ENCODE results near the gene SNAPC4. TPM values are rescaled to one million over a fixed set of nuclear protein-coding genes. Genes with fewer than 3 reads are reported as not detected.
"Not testable (repeated sequence)": the region's sequence is repeated elsewhere in the genome, so short reads cannot be mapped to it uniquely, and the experiment has no call there.

The SNAPC4 gene
- total and polyA plus RNA-seq, 9 of the 15 experiments (the other 6 are each of a cell fraction or from before 2014, with no cell fraction given) = 0.21 to 21.8 (median 8.8) TPM

GRCh38 chr9:136407061-136407460 lies 7.1 kb upstream of the SNAPC4 start:
- Histone ChIP-seq H3K79me2 (ENCODE audit: control insufficient read depth, insufficient read depth, low read length) (peaks cover 47% of the 10 kb centered on the region), H3K4me1 (replicated peaks in 1 of 2; ENCODE audit: control insufficient read depth in 2 of 2, insufficient read depth in 2 of 2, low read length in 2 of 2) (peaks cover 16 to 45% of the 10 kb centered on the region in 2 experiments; a peak in 4 of 5 replicates), H3K9ac (ENCODE audit: insufficient read depth in 1 of 2, low read depth in 2 of 2, low read length in 2 of 2) (0 out of 4 replicates have a peak overlapping the region, but pooled peaks of 1 of the 2 experiments have one; percentile 75), H3K36me3 (ENCODE audit: control insufficient read depth, insufficient read depth, low read length) (peaks cover 72% of the 10 kb centered on the region)
- BruUV-seq (replicated peaks) = TSS peak; percentile 5
- H3K9me3 ChIP-seq (replicated peaks; ENCODE audit: control insufficient read depth, insufficient read depth, low read depth, low read length); POLR2A ChIA-PET; ATAC-seq; H3K27me3 ChIP-seq (ENCODE audit: control insufficient read depth in 2 of 2, insufficient read depth in 2 of 2, low read length in 2 of 2); DNase-seq (ENCODE audit: extremely low read depth in 1 of 4, low spot score in 3 of 4); intact Hi-C loops (cut with micrococcal nuclease); in situ Hi-C loops (cut with MboI); H4K20me1 ChIP-seq (replicated peaks; ENCODE audit: control insufficient read depth, insufficient read depth, low read length); H3K27ac ChIP-seq (ENCODE audit: extremely low read depth, low read depth, low read length); H3K4me2 ChIP-seq (ENCODE audit: insufficient read depth, low read length); H3K9me1 ChIP-seq (ENCODE audit: control insufficient read depth, insufficient read depth, low read length); CTCF ChIA-PET (ENCODE audit: low intra/inter-chr PET ratio); FAIRE-seq; H2AFZ ChIP-seq (ENCODE audit: low read depth, low read length); H3K4me3 ChIP-seq: not testable (repeated sequence)
- TF ChIP-seq RBFOX2 (IDR thresholded peaks at IDR 0.05; ENCODE audit: low read depth, low read length) (peak; percentile 30; the same call in 1 of the 2 replicates), POLR2G (IDR thresholded peaks at IDR 0.05; ENCODE audit: low read depth, low read length) (peak; percentile 52)
- 88% methylated on average over 27 of the region's 28 CpGs for WGBS (ENCODE audit: insufficient coverage, low coverage, missing lambda C conversion rate)

GRCh38 chr9:136405904-136406303 lies 5.9 kb upstream of the SNAPC4 start:
- FAIRE-seq; H3K27me3 ChIP-seq (ENCODE audit: control insufficient read depth in 2 of 2, insufficient read depth in 2 of 2, low read length in 2 of 2); H3K9me3 ChIP-seq (replicated peaks; ENCODE audit: control insufficient read depth, insufficient read depth, low read depth, low read length); BruUV-seq (replicated peaks); H3K4me2 ChIP-seq (ENCODE audit: insufficient read depth, low read length); H3K9me1 ChIP-seq (ENCODE audit: control insufficient read depth, insufficient read depth, low read length); H2AFZ ChIP-seq (ENCODE audit: low read depth, low read length); H3K27ac ChIP-seq (ENCODE audit: extremely low read depth, low read depth, low read length); DNase-seq (ENCODE audit: extremely low read depth in 1 of 4, low spot score in 3 of 4); H4K20me1 ChIP-seq (replicated peaks; ENCODE audit: control insufficient read depth, insufficient read depth, low read length); ATAC-seq; intact Hi-C loops (cut with micrococcal nuclease); H3K9ac ChIP-seq (ENCODE audit: insufficient read depth in 1 of 2, low read depth in 2 of 2, low read length in 2 of 2); CTCF ChIA-PET (ENCODE audit: low intra/inter-chr PET ratio); in situ Hi-C loops (cut with MboI); H3K4me3 ChIP-seq: not testable (repeated sequence)
- peaks cover 9 to 48% of the 10 kb centered on the region in 2 experiments; a peak in 4 of 5 replicates for H3K4me1 ChIP-seq (replicated peaks in 1 of 2; ENCODE audit: control insufficient read depth in 2 of 2, insufficient read depth in 2 of 2, low read length in 2 of 2)
- H3K79me2 ChIP-seq (ENCODE audit: control insufficient read depth, insufficient read depth, low read length) = peaks cover 35% of the 10 kb centered on the region
- 85% methylated on average over 10 of the region's 10 CpGs for WGBS (ENCODE audit: insufficient coverage, low coverage, missing lambda C conversion rate)
- POLR2A ChIA-PET = interaction anchor here (0.6 kb wide), 2 partner anchors 34 to 69 kb away, joined by 3 read pairs; no protein-coding TSS in a partner anchor
- H3K36me3 ChIP-seq (ENCODE audit: control insufficient read depth, insufficient read depth, low read length) = peaks cover 73% of the 10 kb centered on the region
